Type B pancreatic cell (in vitro differentiated cells): ENCODE measurements around the gene MT1B. TPM values are rescaled to one million over a fixed set of nuclear protein-coding genes. Genes with fewer than 3 reads are reported as not detected.
"Not testable (repeated sequence)": the region's sequence is repeated elsewhere in the genome, so short reads cannot be mapped to it uniquely, and the experiment has no call there.

ENCODE experiments used
- DNase-seq: peaks from one replicate; pipeline ENCODE4 v3.0.0; 2021; ENCODE audit warnings: mixed read lengths; ENCODE audit not compliant: unreplicated experiment; ENCODE audit errors: extremely low spot score
- H3K27ac Mint-ChIP-seq: 2 replicates; pipeline ENCODE4 v1.8.0; 2021; ENCODE audit warnings: mild to moderate bottlenecking, mixed read lengths
- H3K27me3 Mint-ChIP-seq: 2 replicates; pipeline ENCODE4 v1.8.0; 2021; ENCODE audit warnings: mixed read lengths
- H3K36me3 Mint-ChIP-seq: 2 replicates; pipeline ENCODE4 v1.8.0; 2021; ENCODE audit warnings: mixed read lengths
- H3K4me1 Mint-ChIP-seq: one replicate; pipeline ENCODE4 v1.8.0; 2021; ENCODE audit warnings: mixed read lengths; ENCODE audit not compliant: unreplicated experiment
- H3K4me3 Mint-ChIP-seq: 2 replicates; pipeline ENCODE4 v1.8.0; 2021; ENCODE audit warnings: mild to moderate bottlenecking, mixed read lengths
- H3K9me3 Mint-ChIP-seq: 2 replicates; pipeline ENCODE4 v1.8.0; 2021; ENCODE audit warnings: mixed read lengths
- total RNA-seq: library from RNA; stranded (reverse); gene quantifications from 2 replicates; pipeline ENCODE4 v1.2.1, GENCODE V29; 2021; ENCODE audit warnings: low replicate concordance
- TF ChIP-seq, protein P1 (sequence below): fragments of 200-600 bp; sonication (generic); conservative IDR thresholded peaks from 2 replicates; pipeline ENCODE4 v1.5.0; 2021; ENCODE audit warnings: antibody characterized with exemption, mild to moderate bottlenecking

Gene MT1B
- total RNA-seq, 1 donor from 2014 or later: not detected

- TF ChIP-seq, protein P1, sequence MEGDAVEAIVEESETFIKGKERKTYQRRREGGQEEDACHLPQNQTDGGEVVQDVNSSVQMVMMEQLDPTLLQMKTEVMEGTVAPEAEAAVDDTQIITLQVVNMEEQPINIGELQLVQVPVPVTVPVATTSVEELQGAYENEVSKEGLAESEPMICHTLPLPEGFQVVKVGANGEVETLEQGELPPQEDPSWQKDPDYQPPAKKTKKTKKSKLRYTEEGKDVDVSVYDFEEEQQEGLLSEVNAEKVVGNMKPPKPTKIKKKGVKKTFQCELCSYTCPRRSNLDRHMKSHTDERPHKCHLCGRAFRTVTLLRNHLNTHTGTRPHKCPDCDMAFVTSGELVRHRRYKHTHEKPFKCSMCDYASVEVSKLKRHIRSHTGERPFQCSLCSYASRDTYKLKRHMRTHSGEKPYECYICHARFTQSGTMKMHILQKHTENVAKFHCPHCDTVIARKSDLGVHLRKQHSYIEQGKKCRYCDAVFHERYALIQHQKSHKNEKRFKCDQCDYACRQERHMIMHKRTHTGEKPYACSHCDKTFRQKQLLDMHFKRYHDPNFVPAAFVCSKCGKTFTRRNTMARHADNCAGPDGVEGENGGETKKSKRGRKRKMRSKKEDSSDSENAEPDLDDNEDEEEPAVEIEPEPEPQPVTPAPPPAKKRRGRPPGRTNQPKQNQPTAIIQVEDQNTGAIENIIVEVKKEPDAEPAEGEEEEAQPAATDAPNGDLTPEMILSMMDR: no peak
- peak within 1 kb of the TSS; percentile 78 for H3K27ac Mint-ChIP-seq
- peaks cover 89% of the 10 kb centered on the region for H3K27me3 Mint-ChIP-seq
- no peaks in the 10 kb centered on the region for H3K9me3 Mint-ChIP-seq
- DNase-seq: no peak
- peak within 1 kb of the TSS; percentile 93 for H3K4me3 Mint-ChIP-seq
- no peaks in the 10 kb centered on the region for H3K36me3 Mint-ChIP-seq
- peaks cover 10% of the 10 kb centered on the region for H3K4me1 Mint-ChIP-seq
Observed at GRCh38 chr16:56657555-56658326, 6.1 kb downstream of the MT1B start, which contains the start of gene MT1F. MT1F (plus strand) TSS chr16:56657959; CDS start chr16:56658059, 100 bp downstream.

GRCh38 chr16:56658327-56658875 is 6.7 kb downstream of the MT1B start:
- H3K9me3 Mint-ChIP-seq: no peaks in the 10 kb centered on the region
- peak overlapping the region; percentile 78 for H3K27ac Mint-ChIP-seq
- DNase-seq: no peak
- H3K4me1 Mint-ChIP-seq: peaks cover 11% of the 10 kb centered on the region
- no peaks in the 10 kb centered on the region for H3K36me3 Mint-ChIP-seq
- peaks cover 88% of the 10 kb centered on the region for H3K27me3 Mint-ChIP-seq
- TF ChIP-seq, protein P1: no peak
- peak overlapping the region; percentile 93 for H3K4me3 Mint-ChIP-seq

GRCh38 chr16:56662357-56663354 is 11.0 kb downstream of the MT1B start:
- H3K9me3 Mint-ChIP-seq: no peaks in the 10 kb centered on the region
- peaks cover 13% of the 10 kb centered on the region for H3K4me1 Mint-ChIP-seq
- no peak overlapping the region for H3K27ac Mint-ChIP-seq
- DNase-seq: no peak
- no peaks in the 10 kb centered on the region for H3K36me3 Mint-ChIP-seq
- TF ChIP-seq, protein P1: no peak
- H3K4me3 Mint-ChIP-seq: peak overlapping the region; percentile 79
- H3K27me3 Mint-ChIP-seq: peaks cover 98% of the 10 kb centered on the region

GRCh38 chr16:56664506-56664905 is 12.8 kb downstream of the MT1B start:
- peaks cover 99% of the 10 kb centered on the region for H3K27me3 Mint-ChIP-seq
- no peaks in the 10 kb centered on the region for H3K9me3 Mint-ChIP-seq
- H3K4me1 Mint-ChIP-seq: peaks cover 9% of the 10 kb centered on the region
- H3K36me3 Mint-ChIP-seq: no peaks in the 10 kb centered on the region
- TF ChIP-seq, protein P1: no peak
- H3K4me3 Mint-ChIP-seq: no peak overlapping the region
- no peak overlapping the region for H3K27ac Mint-ChIP-seq
- DNase-seq: no peak

- not testable (repeated sequence) for H3K27ac Mint-ChIP-seq, H3K4me1 Mint-ChIP-seq, H3K36me3 Mint-ChIP-seq, DNase-seq, H3K9me3 Mint-ChIP-seq, H3K4me3 Mint-ChIP-seq
- peaks cover 99% of the 10 kb centered on the region for H3K27me3 Mint-ChIP-seq
Observed at GRCh38 chr16:56665286-56666261, 13.9 kb downstream of the MT1B start.
